Testis (tissue), 2 donors: Measurements from ENCODE around the gene TOMT.

Source experiments
- POLR2A ChIP-seq: fragments of 450-650 bp; IDR thresholded peaks from one replicate; pipeline ENCODE4 v1.6.1; 2017; ENCODE audit warnings: antibody characterized with exemption, mild to moderate bottlenecking, moderate library complexity
- TF ChIP-seq, protein P1 (sequence below), 3 experiments: fragments of 450-650 bp in 2 of 3; fragments of 200-600 bp in 1 of 3; sonication (generic) in 1 of 3; IDR thresholded peaks; one replicate each; pipeline ENCODE4 v1.5.1; 2016 to 2019; ENCODE audit warnings: antibody characterized with exemption in 3 of 3, mild to moderate bottlenecking in 2 of 3, moderate library complexity in 1 of 3

DNA sequence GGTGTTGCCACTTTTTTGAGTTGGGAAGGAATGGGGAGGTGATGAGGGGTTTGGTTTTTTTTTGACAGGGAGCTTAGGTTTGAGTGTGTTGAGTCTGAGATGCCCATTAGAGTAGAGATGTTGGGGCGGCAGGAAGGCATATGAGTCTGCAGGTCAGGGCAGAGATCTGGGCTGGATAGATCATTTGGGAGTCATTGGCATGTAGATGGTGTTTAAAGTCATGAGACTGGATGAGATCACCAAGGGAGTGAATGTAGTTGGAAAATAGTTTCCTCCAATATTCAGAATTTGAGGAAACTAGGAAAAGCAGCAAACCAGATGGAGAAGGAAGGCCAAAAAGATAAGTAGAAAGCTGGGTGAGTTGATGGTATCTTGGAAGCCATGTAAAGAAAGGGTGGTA, 8.8 kb downstream of the TOMT start:
- TF ChIP-seq, protein P1, sequence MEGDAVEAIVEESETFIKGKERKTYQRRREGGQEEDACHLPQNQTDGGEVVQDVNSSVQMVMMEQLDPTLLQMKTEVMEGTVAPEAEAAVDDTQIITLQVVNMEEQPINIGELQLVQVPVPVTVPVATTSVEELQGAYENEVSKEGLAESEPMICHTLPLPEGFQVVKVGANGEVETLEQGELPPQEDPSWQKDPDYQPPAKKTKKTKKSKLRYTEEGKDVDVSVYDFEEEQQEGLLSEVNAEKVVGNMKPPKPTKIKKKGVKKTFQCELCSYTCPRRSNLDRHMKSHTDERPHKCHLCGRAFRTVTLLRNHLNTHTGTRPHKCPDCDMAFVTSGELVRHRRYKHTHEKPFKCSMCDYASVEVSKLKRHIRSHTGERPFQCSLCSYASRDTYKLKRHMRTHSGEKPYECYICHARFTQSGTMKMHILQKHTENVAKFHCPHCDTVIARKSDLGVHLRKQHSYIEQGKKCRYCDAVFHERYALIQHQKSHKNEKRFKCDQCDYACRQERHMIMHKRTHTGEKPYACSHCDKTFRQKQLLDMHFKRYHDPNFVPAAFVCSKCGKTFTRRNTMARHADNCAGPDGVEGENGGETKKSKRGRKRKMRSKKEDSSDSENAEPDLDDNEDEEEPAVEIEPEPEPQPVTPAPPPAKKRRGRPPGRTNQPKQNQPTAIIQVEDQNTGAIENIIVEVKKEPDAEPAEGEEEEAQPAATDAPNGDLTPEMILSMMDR (IDR thresholded peaks at IDR 0.05): no peak
- no peak for TF ChIP-seq POLR2A
